Duodenal mucosa (tissue), 2 donors: ENCODE results near the gene PRPH.

Experiments
- H3K27ac ChIP-seq: one replicate; pipeline ENCODE4 v1.7.0; 2013; ENCODE audit warnings: low read depth, low read length
- H3K27me3 ChIP-seq, 2 donors: one replicate each; pipeline ENCODE4 v1.7.0; 2013; ENCODE audit warnings: low read length in 2 of 2, control low read depth in 1 of 2; ENCODE audit not compliant: insufficient read depth in 2 of 2, control insufficient read depth in 1 of 2
- H3K36me3 ChIP-seq, 2 donors: one replicate each; pipeline ENCODE4 v1.7.0; 2013; ENCODE audit warnings: low read length in 2 of 2, control low read depth in 1 of 2; ENCODE audit not compliant: insufficient read depth in 2 of 2, control insufficient read depth in 1 of 2
- H3K4me1 ChIP-seq, 2 donors: one replicate each; pipeline ENCODE4 v1.7.0; 2013; ENCODE audit warnings: low read length in 2 of 2, control low read depth in 1 of 2; ENCODE audit not compliant: insufficient read depth in 2 of 2, control insufficient read depth in 1 of 2
- H3K4me3 ChIP-seq, 2 donors: one replicate each; pipeline ENCODE4 v1.7.0; 2013; ENCODE audit warnings: low read length in 2 of 2, low read depth in 1 of 2
- H3K9ac ChIP-seq, 2 donors: one replicate each; pipeline ENCODE4 v1.7.0; 2013; ENCODE audit warnings: low read length in 2 of 2, low read depth in 1 of 2
- H3K9me3 ChIP-seq, 2 donors: one replicate each; pipeline ENCODE4 v1.7.0; 2013; ENCODE audit warnings: low read length in 2 of 2, control low read depth in 1 of 2; ENCODE audit not compliant: control insufficient read depth in 1 of 2

Gene PRPH

DNA sequence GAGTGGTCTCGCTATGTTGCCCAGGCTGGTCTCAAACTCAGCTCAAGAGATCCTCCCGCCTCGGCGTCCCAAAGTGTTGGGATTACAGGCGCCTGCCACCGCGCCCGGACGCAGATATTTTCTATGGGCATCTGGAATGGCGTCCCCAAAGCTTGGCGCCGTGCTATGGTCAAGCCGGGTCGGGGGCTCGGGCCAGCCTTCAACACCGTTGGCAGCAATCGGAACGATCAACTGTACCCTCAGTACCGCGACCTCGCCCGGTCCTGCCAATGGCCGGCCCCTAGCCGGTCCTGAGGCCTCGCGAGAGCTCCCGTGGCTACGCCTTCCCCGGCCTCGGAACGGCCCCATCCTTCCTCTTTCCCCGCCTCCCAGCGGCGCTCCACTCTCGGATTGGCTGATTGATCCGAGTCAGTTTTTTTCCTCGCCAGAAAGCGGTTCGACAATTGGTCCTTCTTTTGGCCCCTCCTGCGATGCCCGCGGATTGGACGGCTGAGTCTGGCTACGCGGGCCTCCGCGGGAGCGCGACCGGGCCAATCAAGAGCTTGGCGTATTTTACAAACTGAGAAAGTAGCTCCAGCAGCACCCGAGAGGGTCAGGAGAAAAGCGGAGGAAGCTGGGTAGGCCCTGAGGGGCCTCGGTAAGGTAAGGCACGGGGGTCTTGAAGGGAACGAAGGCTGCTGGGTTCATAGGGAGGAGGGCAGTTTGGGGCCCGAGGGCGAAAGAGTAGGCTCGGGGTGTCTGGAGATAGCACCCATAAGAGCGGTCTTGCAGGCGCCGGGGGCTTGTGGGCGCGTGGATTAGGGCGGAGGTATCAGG, 28.0 kb downstream of the PRPH start, which contains the start of gene TROAP:
Gene TROAP (plus strand): TSS at position 548 of the 816 bp plus-strand sequence. CDS start 354 bp downstream, outside the sequence.
- H3K4me1 ChIP-seq = peaks cover 15 to 19% of the 10 kb centered on the region in 2 donors
- no peaks in the 10 kb centered on the region for H3K36me3 ChIP-seq
- no peaks in the 10 kb centered on the region for H3K9me3 ChIP-seq
- no peak within 1 kb of the TSS for H3K27ac ChIP-seq
- H3K27me3 ChIP-seq = no peaks in the 10 kb centered on the region
- peak within 1 kb of the TSS; percentile 90 to 93 for H3K4me3 ChIP-seq
- H3K9ac ChIP-seq = peak within 1 kb of the TSS; percentile 61 to 79

DNA sequence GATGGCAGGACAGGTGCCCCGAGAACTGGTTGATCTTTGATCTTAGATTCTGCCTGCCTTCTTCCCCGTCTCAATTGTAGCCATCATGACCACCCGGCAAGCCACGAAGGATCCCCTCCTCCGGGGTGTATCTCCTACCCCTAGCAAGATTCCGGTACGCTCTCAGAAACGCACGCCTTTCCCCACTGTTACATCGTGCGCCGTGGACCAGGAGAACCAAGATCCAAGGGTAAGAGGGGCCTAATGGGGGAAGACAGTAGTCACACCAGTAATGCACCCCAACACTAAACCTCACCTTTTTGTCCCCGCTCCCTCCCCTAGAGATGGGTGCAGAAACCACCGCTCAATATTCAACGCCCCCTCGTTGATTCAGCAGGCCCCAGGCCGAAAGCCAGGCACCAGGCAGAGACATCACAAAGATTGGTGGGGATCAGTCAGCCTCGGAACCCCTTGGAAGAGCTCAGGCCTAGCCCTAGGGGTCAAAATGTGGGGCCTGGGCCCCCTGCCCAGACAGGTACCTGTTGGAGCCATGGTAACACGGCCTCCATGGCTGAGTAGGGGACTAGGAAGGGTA, 28.7 kb downstream of the PRPH start:
- H3K27ac ChIP-seq = no peak overlapping the region
- H3K36me3 ChIP-seq = no peaks in the 10 kb centered on the region
- no peaks in the 10 kb centered on the region for H3K27me3 ChIP-seq
- H3K4me3 ChIP-seq = peak overlapping the region; percentile 90 to 93
- no peaks in the 10 kb centered on the region for H3K9me3 ChIP-seq
- peak overlapping the region; percentile 61 to 79 for H3K9ac ChIP-seq
- peaks cover 15 to 19% of the 10 kb centered on the region in 2 donors for H3K4me1 ChIP-seq

DNA sequence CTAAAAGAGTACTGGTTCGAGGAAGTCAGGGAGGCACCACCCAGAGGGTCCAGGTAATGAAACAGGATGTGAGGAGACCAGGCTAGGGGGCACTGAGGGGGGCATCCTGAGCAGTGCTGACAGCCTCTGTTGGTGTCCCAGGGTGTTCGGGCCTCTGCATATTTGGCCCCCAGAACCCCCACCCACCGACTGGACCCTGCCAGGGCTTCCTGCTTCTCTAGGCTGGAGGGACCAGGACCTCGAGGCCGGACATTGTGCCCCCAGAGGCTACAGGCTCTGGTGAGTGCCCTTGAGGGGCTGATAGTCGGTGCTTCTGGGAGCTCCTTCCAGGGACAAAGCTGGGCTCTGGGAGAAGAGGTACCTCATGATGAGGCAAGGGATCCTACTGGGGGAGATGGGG, 30.7 kb downstream of the PRPH start:
- Histone ChIP-seq H3K27me3 (no peaks in the 10 kb centered on the region), H3K27ac (no peak overlapping the region), H3K9ac (no peak overlapping the region), H3K36me3 (peaks cover 0 to 3% of the 10 kb centered on the region in 2 donors), H3K4me1 (peaks cover 15 to 19% of the 10 kb centered on the region in 2 donors), H3K9me3 (no peaks in the 10 kb centered on the region), H3K4me3 (no peak overlapping the region)

DNA sequence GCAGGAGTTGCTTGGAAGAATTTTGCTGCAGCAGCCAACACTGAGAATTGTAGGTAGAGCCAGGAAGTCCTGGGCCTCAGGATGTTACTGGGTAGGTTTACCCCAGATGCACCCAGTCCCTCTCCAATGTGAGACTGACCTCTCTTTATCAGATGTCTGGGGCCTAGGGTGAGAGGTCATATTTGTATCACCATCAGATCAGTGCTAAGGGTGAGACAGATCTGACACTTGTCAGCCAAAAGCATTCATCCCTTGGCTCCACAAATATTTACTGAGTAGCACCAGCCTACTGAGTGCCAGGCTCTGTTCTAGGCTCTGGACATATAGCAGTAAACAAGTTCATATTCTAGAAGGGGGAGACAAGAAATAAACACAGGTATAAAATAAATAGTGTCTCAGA, 32.4 kb downstream of the PRPH start:
- Histone ChIP-seq H3K4me1 (peaks cover 9 to 16% of the 10 kb centered on the region in 2 donors), H3K9me3 (no peaks in the 10 kb centered on the region), H3K27me3 (no peaks in the 10 kb centered on the region), H3K4me3 (no peak overlapping the region), H3K36me3 (peaks cover 0 to 3% of the 10 kb centered on the region in 2 donors), H3K27ac (no peak overlapping the region), H3K9ac (no peak overlapping the region)

DNA sequence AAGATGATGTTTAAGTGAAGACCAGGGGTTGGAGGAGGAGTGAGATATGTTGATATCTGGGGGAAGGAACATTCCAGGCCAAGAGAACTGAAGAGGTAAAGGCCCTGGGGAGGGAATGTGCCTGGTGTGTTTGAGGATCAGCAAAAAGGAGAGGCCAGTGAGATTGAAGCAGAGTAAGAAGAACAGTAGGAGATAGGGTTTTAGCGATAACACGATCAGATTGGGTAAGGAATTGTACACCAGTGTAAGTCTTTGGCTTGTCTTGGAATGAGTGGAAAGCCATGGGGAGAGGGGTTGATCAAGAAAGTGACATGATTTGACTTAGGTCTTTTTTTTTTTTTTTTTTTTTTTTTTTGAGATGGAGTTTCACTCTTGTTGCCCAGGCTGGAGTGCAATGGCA, 32.9 kb downstream of the PRPH start:
- H3K27me3 ChIP-seq = no peaks in the 10 kb centered on the region
- peaks cover 9 to 14% of the 10 kb centered on the region in 2 donors for H3K4me1 ChIP-seq
- H3K27ac ChIP-seq = no peak overlapping the region
- H3K9me3 ChIP-seq = no peaks in the 10 kb centered on the region
- H3K4me3 ChIP-seq = no peak overlapping the region
- no peak overlapping the region for H3K9ac ChIP-seq
- H3K36me3 ChIP-seq = peaks cover 0 to 3% of the 10 kb centered on the region in 2 donors

DNA sequence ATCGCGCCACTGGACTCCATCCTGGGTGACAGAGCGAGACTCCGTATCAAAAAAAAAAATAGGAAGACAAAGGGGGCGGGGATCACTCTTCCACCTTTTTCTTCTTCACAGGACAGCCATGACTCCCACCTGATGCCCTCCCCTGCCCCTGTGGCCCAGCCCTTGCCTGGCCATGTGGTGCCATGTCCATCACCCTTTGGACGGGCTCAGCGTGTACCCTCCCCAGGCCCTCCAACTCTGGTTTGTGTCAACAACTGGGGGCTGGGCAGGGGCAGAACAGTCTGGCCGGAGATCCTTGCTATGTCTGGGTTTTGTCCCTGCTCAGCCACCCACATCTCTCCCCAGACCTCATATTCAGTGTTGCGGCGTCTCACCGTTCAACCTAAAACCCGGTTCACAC, 33.9 kb downstream of the PRPH start:
- Histone ChIP-seq H3K4me3 (no peak overlapping the region), H3K4me1 (peaks cover 3 to 7% of the 10 kb centered on the region in 2 donors), H3K27me3 (no peaks in the 10 kb centered on the region), H3K9ac (no peak overlapping the region), H3K27ac (no peak overlapping the region), H3K36me3 (peaks cover 0 to 3% of the 10 kb centered on the region in 2 donors), H3K9me3 (no peaks in the 10 kb centered on the region)

DNA sequence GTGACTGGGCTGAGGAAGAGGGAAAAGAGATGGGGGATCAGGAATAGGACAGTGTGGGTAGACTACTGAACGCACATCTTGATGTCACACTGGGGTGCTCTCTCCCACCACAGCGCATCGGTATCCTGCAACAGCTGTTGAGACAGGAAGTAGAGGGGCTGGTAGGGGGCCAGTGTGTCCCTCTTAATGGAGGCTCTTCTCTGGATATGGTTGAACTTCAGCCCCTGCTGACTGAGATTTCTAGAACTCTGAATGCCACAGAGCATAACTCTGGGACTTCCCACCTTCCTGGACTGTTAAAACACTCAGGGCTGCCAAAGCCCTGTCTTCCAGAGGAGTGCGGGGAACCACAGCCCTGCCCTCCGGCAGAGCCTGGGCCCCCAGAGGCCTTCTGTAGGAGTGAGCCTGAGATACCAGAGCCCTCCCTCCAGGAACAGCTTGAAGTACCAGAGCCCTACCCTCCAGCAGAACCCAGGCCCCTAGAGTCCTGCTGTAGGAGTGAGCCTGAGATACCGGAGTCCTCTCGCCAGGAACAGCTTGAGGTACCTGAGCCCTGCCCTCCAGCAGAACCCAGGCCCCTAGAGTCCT, 35.2 kb downstream of the PRPH start:
- Histone ChIP-seq H3K27ac (no peak overlapping the region), H3K4me3 (no peak overlapping the region), H3K4me1 (peaks cover 0 to 4% of the 10 kb centered on the region in 2 donors), H3K9ac (no peak overlapping the region), H3K36me3 (peaks cover 0 to 3% of the 10 kb centered on the region in 2 donors), H3K27me3 (peaks cover 10 to 11% of the 10 kb centered on the region in 2 donors), H3K9me3 (no peaks in the 10 kb centered on the region)

DNA sequence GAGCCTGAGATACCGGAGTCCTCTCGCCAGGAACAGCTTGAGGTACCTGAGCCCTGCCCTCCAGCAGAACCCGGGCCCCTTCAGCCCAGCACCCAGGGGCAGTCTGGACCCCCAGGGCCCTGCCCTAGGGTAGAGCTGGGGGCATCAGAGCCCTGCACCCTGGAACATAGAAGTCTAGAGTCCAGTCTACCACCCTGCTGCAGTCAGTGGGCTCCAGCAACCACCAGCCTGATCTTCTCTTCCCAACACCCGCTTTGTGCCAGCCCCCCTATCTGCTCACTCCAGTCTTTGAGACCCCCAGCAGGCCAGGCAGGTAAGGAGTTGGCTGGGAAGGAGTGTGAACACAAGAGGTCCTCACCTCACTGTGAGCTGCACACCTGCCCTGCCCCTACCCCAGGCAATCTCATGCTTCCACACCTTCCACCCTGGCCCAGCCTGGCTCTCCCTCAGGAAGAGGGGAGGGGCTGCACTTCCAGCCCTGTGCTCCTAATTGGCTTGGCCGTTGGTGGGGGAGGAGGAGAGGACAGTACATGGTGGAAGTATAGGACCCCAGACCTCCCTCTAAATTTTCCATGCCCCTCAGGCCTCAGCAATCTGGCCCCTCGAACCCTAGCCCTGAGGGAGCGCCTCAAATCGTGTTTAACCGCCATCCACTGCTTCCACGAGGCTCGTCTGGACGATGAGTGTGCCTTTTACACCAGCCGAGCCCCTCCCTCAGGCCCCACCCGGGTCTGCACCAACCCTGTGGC, 35.9 kb downstream of the PRPH start:
- Histone ChIP-seq H3K27ac (no peak overlapping the region), H3K9me3 (no peaks in the 10 kb centered on the region), H3K4me3 (no peak overlapping the region), H3K36me3 (peaks cover 0 to 3% of the 10 kb centered on the region in 2 donors), H3K4me1 (peaks cover 0 to 4% of the 10 kb centered on the region in 2 donors), H3K27me3 (peaks cover 17% of the 10 kb centered on the region in 2 donors), H3K9ac (no peak overlapping the region)

DNA sequence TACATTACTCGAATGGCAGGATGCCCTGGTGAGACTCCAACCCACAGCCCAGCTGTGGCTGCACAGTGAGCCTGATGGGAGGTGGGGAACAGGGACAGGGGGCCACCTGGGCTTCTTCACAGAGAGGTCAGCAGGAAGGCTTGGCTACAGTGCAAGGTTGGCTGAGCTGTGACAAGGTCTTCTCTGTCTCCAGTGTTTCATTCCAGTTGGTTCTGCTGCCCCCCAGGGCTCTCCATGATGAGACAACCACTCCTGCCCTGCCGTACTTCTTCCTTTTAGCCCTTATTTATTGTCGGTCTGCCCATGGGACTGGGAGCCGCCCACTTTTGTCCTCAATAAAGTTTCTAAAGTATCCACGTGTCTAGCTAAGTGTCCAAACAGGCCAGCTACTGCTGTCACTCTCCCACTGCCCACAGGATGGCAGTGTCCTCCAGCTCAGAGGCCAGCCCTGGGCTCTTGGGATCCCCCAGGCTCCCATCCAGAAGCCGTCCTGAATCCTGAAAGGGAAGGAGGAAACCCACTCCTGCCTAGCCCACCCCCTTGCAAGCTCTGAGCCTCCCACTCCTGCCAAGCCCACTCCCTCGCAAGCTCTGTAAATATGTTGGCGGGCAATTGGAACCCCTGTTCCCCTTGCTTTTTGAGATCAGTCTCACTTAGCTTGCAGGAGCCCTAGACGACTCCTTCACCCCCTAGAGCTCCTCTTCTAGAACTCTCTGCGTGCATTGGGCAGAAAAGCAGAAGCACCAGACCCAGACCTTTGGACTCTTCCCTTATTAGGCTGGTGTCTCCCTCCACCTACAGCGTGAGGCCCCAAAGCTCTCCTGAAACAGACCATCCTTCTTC, 36.7 kb downstream of the PRPH start:
- peaks cover 2 to 6% of the 10 kb centered on the region in 2 donors for H3K4me1 ChIP-seq
- H3K36me3 ChIP-seq = peaks cover 0 to 3% of the 10 kb centered on the region in 2 donors

More for the DNA sequence above, 36.7 kb downstream of the PRPH start:
- Histone ChIP-seq H3K27me3 (peaks cover 25% of the 10 kb centered on the region in 2 donors), H3K4me3 (no peak overlapping the region), H3K27ac (no peak overlapping the region), H3K9ac (no peak overlapping the region), H3K9me3 (no peaks in the 10 kb centered on the region)
